ENCODE results near the gene DDIT4L.
A peak's percentile ranks its signal among the peaks of the same experiment; 100 is the strongest.
"Not testable (repeated sequence)": the region's sequence is repeated elsewhere in the genome, so short reads cannot be mapped to it uniquely, and the experiment has no call there.

DDIT4L gene, protein sequence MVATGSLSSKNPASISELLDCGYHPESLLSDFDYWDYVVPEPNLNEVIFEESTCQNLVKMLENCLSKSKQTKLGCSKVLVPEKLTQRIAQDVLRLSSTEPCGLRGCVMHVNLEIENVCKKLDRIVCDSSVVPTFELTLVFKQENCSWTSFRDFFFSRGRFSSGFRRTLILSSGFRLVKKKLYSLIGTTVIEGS

DNA sequence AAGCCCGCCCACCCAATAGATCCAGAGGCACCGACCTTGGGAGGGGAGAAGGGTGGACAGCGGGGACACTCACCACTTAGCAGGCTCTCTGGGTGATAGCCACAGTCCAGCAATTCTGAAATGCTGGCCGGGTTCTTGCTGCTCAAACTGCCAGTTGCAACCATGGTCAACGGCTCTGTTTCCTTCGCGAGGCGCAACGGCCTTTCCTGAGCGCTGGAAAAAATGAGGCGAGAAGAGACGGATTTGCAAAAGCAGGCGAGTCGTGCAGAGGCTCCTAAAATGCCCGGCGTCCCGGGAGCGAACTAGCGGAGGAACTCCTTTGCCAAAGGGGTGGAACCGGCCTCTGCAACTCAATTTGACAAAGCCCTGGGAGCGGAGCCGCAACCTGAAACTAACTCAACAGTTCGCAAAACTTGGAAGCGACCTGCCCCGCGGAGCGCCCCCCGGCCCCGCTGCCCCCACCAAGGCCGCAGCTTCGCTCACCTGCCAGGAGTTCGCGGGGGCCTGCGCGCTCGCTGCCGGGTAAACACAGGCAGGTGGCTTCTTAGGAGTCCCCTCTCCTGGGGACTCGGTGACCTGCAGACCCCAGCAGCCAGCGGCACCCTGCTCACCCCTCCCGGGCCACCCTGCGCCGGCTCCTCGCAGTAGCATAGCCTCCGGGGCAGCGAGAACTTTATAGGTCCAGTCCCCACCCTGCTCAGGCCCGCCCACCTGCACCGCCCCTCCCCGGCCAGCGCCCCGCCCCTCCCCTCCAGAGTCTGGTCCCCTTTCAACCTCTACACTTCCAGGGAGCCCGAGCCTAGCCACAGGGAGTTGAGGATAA is at the start of gene DDIT4L:
DDIT4L (minus strand) TSS at position 649 of the 823 bp plus-strand sequence; CDS start at position 164, 485 bp downstream.
- peak in 17 of 56 donors; percentile 0 to 48 (median 21) for DNase-seq

DNA sequence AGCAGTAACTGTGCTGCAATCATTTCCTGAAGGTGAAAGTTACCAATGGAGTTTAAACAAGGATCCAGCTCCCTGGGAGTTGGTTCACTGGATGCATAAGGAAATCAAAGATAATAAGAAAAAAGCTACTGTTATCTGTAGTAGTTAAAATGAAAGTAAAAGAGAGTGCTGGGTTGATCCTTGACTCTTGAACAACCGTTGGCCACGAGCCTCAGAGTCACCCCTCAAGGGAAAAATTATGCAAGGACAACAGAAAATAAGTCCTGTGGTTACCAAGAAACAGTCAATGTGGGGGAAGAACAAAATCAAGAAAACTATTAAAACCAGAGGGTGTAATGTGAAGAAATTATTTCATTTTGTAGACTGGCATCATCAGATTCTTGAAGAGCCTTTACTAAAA is 49.7 kb upstream of the DDIT4L start:
- DNase-seq = no peak

DNA sequence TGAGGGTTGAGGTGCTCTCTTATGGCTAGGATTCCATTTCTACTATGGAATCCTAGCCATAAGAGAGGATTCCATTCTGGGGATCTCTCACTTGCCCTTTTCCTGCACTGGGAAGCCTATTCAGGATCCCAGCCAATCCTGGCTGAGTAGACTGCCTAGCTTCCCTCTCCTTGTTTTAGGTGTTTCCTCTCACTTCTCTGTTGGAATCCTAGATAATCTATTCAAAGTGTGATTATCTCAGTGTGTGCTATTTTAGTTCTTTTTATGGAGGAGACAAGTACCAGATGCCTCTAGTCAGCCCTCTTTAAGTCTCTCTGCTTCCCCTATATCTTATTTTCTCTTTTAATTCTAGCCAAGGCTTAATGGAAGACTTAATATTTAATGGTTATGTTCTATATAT is 34.5 kb upstream of the DDIT4L start:
- DNase-seq = no peak

DNA sequence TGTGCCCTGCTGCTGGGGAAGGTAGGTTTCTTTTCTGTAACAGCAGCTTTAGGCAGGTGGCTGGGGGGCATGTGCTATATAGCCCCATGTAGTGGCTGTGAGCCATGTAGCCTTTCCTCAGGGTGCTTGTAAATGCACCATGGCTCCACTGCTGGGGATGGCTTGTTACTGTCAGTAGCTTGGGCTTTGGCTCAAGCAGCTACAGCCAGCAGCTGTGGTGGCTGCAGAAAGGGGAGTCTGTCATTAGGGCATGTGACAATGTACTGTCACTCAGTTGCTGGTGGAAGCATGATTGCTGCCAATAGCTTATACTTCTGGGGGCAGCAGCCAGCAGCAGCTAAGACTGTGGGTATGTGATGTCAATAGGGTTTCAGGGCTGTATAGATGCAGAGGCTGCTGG is 33.9 kb upstream of the DDIT4L start:
- DNase-seq = no peak

DNA sequence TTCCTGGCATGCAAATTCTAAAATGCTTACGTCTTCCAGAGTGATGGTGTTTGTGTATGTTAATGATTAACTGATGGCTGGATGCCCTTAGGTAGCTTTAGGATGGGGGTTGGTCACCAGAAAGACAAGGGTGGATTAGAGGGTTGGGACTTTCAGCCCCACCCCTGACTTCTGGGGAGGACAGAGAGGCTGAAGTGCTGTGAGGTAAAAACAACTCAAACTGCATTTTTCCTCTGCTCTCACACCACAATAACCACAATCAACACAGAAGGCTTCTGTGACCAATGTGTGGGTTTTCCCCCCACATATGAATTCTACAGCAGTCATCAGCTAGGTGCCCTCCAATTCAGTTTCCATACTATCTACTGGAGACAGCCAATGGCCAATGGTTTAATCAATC is 18.7 kb upstream of the DDIT4L start:
- no peak for DNase-seq

DNA sequence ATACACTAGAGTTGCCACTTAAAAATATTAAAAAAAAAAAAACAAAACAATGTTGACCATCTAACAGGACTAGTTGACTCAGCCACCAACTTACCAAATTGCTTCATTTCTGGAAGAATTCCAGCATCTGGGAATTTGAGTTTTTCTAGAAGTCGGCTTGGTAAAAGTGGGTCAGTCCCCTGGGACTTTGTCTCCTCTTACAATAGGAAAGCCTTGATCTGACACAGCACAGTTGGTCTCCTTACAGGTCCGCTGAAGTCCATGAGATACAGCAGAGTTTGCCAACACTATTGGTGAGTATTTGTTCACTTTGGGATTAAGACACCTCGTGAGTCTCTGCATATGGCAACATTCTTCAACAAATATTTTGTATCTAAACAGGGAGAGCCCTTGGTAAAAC is 18.2 kb upstream of the DDIT4L start:
- DNase-seq = no peak

DNA sequence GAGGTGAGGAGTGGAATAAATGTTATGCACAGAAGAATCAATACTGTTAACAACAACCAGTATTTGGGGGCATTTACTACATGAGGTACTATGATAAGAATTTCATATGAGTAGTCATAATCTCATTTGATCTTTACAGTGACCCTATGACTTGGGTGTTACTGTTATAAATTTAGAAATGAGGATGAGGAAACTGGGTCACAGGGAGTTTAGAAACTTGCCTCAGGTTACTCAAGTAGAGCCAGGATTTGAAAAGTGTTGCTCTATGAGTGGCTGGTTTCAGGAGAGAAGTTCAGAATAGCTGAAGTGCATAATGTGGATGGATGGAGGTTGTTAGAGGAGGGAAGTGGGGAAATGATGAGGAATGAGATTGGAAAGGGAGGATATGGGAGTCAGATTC is 16.6 kb upstream of the DDIT4L start:
- DNase-seq = no peak

DNA sequence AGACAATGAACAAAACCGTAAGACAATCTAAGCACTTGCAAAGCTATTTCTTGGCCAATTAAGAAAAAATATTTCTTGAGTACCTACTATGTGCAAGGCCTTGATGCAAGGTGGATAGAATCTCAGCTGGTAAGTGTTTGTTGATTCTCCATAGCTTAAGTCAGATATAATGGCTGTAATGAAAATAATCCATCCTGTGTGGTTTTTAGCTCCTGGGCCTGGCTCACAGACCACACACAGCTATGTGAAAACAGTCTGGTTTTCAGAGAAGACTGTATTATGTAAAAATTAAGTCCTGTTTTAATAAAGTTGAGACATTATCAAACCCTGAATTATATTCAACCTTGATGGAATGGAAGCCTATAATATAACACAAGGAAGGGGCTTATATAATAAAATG is 7.8 kb upstream of the DDIT4L start:
- DNase-seq = no peak

DNA sequence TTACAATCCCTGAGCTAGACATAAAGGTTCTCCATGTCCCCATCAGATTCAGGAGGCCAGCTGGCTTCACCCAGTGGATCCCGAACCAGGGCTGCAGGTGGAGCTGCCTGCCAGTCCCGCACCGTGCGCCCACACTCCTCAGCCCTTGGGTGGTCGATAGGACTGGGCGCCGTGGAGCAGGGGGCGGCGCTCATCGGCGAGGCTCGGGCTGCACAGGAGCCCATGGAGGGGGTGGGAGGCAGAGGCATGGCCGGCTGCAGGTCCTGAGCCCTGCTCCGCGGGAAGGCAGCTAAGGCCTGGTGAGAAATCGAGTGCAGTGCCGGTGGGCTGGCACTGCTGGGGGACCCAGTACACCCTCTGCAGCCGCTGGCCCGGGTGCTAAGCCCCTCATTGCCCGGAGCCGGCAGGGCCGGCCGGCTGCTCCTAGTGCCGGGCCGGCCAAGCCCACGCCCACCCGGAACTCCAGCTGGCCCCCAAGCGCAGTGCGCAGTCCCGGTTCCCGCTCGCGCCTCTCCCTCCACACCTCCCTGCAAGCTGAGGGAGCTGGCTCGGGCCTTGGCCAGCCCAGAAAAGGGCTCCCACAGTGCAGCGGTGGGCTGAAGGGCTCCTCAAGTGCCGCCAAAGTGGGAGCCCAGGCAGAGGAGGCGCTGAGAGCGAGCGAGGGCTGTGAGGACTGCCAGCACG is 6.3 kb upstream of the DDIT4L start:
- not testable (repeated sequence) for DNase-seq

DNA sequence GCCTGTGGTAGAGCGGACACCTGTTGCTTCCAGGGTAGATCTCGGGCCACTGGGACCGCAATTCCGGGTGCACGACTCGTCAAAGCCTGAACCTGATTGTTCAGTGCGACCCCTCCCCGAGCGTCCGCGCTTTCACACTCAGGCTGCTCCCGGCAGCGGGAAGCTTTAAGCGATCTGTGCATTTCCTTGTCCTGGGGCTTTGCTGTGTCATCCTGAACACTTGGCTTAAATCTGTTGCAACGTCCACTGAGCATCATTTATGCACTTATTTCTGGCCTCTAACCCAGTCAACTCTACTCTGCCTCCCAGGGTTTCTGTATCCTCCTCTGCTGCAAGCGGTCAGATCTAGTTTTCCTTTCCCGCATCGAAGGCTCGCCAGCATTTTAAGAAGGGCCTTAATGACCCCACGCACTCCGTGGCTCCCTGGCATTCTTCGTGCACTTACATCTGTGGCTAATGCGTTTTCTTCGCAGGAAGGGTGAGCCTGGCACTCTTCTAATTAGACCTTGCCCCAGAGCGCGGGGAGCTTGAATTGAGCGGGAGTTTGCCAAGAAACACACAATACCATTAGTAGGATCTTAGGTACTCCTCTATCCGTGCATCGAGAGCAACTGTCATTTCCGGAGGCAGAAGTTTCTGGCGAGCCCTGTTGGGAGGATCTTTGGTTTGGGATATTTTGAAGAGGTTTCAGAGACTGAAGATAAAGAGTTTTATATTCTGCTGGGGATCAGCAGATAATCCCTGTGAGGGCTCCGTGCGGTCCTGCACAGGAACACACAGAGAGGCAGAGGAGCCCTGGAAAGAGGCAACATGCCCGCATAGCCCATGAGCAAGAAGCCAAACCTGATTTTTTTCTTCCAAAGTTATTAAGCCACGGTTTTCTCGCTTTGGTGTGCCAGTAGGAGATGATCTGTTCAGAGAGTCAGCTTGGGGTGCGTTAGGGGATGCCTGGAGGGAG is 654 bp upstream of the DDIT4L start:
- peak in 2 of 56 donors; percentile 9 to 17 for DNase-seq

DNA sequence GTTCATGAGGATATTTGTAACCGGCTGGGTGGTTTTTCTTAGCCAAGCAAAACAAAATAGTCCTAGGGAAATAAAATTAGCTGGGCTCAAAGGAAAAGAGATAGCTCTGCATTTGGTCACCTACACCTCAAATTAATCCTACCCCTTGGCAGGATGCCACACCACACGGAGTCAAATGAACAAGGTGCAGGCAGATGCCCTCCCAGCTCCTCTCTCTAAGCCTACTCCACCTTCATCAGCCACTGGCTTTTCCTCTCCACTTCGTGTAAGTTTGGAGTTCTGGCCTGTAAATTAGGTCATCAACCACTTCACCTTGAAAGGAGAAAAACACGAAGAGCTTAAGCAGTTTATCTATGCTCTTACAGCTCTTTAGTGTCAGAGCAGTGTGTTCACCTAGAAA is 1.4 kb downstream of the DDIT4L start:
- DNase-seq = no peak

DNA sequence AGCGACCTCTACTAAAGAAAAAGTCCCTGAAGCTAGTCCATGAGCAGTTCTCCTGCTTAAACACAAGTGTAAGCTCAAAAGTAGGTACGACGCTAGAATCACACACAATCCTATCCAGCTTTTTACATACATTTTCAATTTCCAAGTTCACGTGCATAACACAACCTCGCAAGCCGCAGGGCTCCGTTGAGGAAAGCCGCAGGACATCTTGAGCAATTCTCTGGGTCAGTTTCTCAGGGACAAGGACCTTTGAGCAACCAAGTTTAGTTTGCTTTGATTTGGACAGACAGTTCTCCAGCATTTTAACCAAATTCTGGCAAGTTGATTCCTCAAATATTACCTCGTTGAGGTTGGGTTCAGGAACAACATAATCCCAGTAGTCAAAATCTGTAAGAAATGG is 2.5 kb downstream of the DDIT4L start:
- DNase-seq = no peak

DNA sequence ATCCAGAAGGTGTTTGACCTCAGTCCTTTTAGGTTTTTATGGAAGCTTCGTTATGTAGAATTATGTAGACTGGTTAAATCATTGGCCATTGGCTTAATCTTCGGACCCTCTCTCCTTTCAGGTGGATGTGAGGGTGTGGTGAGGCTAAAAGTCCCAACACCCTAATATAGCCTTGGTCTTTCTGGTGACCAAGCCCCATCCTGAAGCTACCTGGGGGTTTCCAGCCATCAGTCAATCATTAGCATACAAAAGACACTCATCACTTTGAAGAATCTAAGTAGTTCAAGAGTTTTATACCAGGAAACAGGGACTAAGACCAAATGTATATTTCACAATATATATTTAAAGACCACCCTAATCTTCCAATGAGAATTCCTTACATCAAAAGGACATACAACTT is 5.5 kb downstream of the DDIT4L start:
- DNase-seq = no peak

DNA sequence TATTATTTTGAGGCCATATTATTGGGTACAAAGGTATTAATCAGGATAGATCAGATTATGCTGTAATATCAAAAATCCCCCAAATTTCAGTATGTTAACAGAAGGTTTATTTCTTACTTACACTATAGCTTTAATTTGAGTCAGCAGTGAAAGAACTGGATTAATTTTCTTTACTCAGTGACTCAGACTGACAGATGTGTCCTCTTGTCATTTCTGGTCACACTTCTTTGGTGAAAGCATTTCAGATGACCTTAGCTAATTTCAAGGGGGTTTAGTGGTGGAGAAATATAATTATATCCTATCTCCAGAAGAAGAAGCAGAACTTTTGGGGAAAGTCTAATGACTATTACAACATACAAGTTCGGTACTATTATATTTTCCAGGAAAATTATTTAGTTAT is 12.4 kb downstream of the DDIT4L start:
- no peak for DNase-seq

DNA sequence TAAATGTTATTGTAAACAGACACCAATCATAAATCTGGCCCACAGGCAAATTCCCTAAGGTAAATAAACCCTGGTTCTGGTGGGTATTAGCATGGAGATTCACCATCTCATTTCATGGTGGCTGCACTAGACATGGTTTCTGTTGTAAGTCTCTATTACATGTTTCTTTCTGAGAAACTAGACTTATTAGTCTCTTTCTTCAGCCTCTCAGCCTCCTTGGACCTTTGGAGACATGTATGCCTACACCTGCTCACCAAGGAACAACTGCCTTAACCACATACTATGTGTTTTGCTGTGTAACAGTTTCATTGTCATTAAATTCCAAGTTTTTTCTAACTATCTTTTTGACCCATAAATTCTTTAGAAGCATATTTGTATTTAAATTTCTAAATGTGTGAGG is 13.1 kb downstream of the DDIT4L start:
- no peak for DNase-seq

DNA sequence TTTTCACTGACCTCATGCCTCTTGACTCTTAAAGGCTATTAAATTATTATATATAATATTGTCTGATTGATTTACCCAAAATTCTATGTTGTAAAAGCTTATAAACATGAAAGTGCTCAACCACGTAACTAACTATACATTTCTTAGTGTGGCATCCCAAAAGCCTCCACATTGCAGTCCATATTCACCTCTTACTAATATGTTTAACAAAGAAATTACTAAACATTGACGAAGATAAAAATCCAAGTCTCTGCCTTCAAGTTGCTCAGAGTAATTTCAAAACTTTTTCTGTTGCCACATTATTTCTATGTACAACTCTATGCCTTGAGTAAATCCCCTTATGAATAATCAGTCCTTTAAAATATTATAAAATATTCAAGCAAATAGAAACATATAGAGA is 14.4 kb downstream of the DDIT4L start:
- DNase-seq = no peak

DNA sequence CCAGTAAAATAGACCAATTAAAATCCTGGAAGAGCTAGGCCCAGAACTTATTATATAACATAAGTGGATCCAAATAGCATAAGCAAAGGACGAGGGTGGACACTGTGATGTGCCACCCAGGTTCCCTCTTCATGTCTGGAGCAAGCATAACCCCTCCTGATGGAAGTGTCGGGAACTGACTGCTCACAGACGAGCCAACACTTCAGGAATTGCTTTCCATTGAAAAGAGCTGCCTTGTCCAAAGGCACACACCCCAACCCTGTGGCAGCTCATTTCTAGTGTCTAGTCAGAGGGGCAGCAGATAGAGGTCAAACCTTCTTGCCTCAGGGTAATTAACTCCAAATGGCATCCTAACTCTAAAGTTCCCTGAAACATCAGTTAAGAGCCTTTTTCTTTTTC is 15.3 kb downstream of the DDIT4L start:
- no peak for DNase-seq

DNA sequence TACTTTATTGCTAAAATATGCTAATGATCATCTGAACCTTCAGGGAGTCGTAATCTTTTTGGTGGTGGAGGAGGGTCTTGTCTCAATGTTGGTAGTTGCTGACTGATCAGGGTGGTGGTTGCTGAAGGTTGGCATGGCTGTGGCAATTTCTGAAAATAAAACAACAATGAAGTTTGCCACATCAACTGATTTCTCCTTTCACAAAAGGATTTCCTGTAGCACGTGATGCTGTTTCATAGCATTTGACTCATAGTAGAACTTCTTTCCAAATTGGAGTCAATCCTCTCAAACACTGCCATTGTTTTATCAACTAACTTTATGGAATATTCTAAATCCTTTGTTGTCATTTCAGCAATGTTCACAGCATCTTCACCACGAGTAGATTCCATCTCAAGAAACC is 19.3 kb downstream of the DDIT4L start:
- no peak for DNase-seq

DNA sequence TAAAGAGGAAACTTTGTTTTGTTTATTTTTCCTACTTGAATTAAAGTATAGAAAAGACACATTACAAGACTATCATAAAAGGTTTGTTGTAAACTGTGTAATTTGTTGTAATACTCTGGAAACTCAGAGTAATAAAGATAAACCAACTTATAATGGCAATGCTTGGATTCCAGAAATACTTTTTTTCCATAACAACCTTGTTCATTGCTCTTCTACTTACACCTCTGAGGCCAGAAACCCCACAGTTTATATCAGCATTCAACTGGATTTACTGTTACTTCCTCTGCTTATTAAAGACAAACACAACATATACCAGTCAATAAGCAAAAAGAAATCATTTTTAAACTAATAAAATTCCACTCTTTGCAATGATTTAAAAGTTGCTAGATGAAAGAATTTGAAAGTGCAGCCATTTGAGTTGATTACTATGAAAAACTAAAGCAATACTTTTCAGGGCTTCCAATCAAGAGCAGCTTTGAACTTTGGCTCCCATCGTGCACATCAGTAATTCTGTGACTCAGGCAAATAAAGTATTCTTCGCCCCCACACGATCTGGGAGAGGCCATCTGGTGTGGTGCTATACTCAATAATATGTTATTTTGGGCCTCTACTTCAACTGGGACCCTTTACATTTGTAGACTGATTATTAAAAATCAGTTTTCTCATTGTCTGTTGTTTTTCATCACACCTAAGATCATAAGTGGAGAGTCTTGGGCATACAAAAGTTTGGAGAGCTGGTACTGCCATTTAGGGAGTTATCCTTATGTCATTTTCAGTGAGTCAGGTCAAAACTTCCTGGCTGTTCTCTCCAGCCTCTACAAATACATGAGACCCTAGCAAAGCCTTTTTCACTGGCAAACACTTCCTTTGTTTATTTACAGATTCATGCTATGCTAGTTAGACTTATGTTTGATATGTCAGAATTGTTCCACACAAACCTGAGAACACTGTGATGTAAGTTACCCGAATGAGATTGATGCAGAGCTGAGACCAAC is 20.5 kb downstream of the DDIT4L start:
- DNase-seq = no peak

DNA sequence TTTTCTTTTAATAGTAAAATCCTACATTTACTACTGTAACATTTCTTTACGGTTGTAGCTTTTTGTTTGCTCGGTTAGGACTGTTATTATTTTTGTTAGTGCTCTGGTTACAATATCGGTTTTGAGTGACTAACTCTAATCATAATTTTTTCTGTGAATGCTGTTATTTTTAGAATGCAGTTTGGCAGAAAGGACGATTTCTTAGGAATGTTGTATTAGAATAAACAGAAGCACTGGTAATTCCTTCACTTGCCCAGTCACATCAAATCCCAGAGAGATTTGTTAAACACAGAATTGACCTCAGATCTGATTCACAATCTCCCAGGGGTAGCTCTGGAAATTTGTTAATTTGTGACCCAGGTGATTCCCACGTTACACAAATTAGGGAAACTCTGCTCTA is 21.7 kb downstream of the DDIT4L start:
- no peak for DNase-seq
